ENCODE measurements around the gene ADARB2.

DNA sequence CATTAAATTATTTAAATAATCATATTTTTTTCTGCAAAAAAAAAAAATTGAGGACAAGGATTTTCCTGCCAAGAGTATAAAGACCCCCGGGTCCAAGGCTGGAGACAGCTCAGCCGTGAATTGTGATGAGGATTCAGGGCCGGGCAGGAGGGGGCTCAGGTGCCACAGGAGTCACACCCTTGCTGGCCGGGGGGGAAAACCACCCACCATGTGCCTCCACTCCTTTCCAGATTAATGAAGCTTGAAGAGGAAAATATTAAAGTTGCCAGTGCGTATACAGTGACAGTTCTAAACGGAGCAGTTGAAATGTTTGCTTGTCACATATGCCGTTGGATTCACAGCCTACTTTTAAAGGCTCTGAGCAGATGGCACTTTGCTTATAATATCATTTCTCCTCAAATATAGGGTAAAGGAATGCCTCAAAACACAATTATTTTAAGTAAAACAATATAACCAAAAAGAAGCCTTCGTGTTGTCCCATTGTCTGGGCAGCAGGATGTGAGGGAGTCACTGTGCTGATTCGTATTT, 49.6 kb downstream of the ADARB2 start:
- no peak for TF ChIP-seq CTCF (IDR thresholded peaks at IDR 0.05)
- no peak for TF ChIP-seq ZFX (IDR thresholded peaks at IDR 0.05; ENCODE audit: borderline replicate concordance)
